HG03095 (cell line): ENCODE data around the gene S100A3.
"Not testable (repeated sequence)": the region's sequence is repeated elsewhere in the genome, so short reads cannot be mapped to it uniquely, and the experiment has no call there.

Experiments used
- ATAC-seq: cut with Tn5 transposase; IDR thresholded peaks from one replicate; pipeline ENCODE4 v1.9.1; 2021; ENCODE audit warnings: moderate library complexity; ENCODE audit not compliant: unreplicated experiment

The S100A3 gene, protein sequence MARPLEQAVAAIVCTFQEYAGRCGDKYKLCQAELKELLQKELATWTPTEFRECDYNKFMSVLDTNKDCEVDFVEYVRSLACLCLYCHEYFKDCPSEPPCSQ

DNA sequence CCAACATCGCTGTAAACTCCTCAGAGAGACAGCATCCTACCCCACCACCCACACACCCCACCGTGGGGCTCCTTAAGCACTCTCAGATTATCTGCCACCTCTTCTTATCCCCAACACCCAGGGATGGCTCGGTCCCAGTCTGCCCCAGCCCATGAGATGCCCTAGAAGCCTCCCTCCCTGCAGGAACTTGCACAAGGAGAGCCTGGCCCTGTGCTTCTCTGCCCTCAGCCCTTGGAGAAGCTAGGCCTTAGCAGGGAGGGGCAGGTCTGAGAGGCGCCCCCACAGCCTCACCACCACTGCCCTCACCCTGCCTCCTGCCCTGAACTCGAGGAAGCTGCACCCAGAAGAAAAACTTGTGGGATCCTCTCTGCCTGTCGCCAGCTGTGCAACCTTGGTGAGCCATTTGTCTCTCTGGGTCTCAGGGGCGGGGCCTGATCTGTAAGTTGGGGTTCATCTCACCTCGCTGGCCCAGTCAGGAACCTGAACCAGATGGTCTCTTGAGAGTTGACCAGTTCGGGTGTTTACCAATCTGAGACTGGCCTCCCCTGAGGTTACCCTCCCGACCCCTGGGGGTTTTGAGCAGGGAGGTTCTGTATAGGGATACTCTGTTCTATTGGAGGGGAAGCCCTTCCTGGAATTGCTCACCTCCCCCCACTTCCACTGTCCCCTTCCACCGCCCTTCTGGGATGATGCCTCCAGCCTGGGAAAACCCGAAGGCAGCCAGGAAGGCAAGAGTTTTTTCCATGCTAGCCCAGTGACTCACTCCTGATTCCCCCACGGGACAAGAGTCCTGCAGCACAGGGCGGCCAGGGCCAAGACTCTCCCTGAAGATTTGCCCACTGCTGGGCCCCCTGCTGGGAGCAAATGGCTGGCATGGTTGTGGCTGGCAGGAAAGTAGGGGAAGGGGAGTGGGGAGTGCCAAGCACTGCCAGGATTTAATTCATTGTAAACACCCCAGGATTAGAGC is at the start of gene S100A3:
Gene S100A3 (minus strand): TSS at position 537 of the 967 bp plus-strand sequence. CDS start 773 bp downstream, outside the sequence.
- no peak for ATAC-seq

DNA sequence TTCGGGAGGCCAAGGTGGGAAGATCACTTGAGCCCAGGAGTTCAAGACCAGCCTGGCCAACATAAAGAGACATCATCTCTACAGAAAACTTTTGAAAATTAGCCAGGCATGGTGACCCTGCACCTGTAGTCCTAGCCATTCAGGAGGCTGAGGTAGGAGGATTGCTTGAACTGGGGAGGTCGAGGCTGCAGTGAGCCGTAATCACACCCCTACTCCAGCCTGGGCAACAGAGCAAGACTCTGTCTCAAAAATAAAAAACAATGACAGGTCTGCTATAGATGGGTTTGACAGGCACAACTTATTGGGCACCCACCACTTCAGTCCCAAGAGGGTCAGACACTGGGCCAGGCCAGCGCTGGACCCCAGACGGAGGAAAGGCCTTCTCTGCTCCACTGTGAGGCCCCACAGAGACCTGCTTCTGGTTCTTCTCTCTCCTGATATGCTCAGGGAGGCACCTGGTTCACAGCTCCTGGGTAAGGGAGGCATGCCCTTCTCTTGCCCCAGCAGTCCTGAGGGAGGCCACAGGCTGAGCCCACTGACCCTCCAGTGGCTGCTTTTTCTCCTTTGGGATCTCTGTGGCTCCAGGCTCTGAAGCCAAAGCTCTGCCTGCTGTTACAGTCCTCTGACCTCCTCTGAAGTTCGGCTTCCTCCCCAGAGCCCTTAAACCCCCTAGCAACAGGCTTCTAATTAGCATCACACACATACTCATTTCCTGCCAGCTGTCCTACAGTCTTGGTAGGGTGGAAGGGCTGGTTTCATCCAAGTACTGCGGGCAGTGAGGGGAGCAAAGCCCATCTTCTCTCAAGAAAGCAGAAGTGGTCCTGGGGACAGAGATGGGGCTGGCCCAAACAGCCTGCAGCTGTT is 49.5 kb upstream of the S100A3 start:
- ATAC-seq: peak; percentile 99

- no peak for ATAC-seq
Observed at GRCh38 chr1:153597206-153597605, 48.1 kb upstream of the S100A3 start.

- no peak for ATAC-seq
Observed at GRCh38 chr1:153592748-153593147, 43.7 kb upstream of the S100A3 start.

DNA sequence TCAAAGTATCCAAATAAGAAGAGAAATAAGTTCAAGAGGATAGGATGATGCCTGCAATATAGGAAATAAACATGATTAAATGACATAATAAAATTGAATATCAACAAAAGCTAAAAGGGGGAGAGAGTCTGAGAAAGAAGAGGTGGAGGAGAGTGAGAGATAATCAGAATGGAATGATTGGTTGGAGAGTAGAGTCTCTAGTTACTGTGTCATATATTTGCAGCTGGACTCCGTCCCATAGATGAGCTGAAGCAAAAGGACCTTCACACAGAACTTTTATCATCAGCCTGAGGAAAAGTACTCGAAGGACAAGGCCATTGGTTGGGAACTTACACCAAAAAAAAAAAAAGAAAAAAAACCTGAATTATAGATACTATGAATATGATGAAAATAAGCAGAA is 39.4 kb upstream of the S100A3 start:
- ATAC-seq: no peak

DNA sequence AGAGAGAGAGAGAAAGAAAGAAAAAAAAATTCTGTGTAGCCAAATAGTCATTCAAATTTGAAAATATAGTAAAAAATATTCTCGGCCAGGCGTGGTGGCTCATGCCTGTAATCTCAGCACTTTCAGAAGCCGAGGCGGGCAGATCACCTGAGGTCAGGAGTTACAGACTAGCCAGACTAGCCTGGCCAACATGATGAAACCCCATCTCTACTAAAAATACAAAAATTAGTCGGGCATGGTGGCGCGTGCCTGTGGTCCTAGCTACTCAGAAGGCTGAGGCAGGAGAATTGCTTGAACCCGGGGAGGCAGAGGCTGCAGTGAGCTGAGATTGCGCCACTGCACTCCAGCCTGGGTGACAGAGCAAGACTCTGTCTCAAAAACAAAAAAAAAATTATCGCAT is 39.0 kb upstream of the S100A3 start:
- not testable (repeated sequence) for ATAC-seq

DNA sequence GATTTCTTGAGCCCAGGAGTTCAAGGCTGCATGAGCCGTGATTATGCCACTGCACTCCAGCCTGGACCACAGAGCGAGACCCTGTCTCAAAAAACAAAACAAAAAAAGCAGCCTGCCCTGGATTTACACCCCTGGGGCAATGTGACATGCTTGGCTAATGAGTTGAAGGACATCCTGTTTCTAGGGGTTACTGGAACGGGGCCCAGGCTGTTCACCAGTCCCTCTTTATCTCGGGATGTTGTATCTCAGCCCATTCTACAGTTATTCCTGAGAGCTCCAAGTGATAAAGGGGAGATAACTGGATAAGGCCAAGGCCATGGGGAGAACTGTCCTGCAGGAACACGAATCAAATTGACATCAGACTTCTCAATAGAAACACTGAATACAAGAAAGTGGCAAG is 38.3 kb upstream of the S100A3 start:
- no peak for ATAC-seq

DNA sequence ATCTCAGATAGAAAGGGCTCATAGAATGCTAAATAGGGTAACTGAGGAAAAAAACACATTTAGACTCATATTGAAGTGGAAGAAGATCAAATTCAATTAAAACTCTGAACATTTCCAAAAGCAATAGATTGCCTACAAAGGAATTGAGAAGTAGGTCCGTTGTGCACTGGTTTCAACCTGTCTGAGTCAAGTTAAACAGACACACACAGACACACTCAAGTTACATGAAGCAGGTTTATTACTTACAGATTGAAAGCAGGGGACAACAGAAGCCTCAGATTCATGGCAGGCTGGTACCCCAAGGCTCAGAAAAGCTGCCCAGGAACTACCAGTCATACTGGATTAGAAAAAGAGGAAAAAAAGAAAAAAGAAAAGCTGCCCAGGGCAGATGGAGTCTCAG is 37.3 kb upstream of the S100A3 start:
- no peak for ATAC-seq

DNA sequence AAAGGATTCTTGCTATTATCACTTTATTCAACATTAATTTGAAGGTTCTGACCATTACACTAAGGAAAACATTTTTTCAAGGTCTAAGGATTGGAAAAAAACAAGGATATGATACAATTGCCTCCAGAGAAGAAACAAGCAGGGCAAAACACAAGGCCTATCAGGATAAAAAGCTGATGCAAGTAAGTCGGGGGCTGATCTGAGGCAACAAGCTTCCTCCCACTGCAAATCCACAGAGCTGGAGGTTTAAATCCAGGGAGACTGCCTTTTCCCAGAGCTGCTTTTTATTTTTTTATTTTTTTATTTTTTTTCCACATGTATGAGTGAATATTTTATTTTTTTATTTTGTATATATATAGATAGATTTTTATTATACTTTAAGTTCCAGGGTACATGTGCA is 35.9 kb upstream of the S100A3 start:
- ATAC-seq: no peak

DNA sequence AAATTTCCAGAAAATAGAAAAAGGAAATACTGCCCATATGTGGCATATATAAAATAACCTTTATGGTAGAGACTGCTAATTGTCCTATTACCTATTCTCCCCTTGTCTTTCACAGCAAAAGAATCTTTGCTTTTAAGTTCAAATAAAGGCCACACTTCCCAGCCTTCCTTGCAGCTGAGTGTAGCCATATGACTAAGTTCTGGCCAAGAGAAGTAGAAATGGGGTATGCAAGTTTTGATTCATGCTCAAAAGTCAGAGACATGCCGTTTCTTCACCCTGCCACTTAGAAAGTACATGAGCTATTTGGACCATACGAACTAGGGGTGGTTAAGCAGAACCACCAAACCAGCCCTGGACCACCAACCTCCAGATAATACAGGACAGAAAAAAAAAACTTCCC is 34.9 kb upstream of the S100A3 start:
- no peak for ATAC-seq

DNA sequence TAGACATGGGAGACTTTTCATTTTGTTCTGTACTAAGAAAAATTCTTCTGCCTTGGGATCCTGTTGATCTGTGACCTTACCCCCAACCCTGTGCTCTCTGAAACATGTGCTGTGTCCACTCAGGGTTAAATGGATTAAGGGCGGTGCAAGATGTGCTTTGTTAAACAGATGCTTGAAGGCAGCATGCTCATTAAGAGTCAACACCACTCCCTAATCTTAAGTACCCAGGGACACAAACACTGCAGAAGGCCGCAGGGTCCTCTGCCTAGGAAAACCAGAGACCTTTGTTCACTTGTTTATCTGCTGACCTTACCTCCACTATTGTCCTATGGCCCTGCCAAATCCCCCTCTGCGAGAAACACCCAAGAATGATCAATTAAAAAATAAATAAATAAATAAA is 34.5 kb upstream of the S100A3 start:
- not testable (repeated sequence) for ATAC-seq

DNA sequence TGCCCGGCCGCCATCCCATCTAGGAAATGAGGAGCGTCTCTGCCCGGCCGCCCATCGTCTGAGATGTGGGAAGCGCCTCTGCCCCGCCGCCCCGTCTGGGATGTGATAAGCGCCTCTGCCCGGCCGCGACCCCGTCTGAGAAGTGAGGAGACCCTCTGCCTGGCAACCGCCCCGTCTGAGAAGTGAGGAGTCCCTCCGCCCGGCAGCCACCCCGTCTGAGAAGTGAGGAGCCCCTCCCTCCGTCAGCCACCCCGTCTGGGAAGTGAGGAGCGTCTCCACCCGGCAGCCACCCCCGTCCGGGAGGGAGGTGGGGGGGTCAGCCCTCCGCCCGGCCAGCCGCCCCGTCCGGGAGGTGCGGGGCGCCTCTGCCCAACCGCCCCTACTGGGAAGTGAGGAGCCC is 33.8 kb upstream of the S100A3 start:
- not testable (repeated sequence) for ATAC-seq

DNA sequence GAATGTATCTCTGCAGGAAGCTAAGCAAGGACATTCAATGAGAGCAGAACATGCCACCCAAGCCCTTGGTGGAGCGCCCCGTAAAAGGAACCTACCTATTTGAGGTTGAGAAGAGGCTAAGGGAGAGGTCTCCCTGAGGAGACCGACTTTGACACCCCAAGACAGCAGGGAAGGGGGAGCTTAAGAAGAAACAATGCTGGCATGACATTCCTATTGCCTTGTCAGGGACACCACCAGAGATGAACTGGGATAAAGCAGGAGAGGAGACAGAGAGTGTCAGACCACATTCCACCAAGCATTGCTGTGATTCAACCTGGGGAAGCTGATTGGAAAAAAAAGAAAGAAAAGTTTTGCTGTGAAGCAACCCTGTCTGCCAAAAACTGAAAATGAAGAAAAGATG is 29.9 kb upstream of the S100A3 start:
- ATAC-seq: no peak

GRCh38 chr1:153578490-153578889 is 29.4 kb upstream of the S100A3 start:
- no peak for ATAC-seq

DNA sequence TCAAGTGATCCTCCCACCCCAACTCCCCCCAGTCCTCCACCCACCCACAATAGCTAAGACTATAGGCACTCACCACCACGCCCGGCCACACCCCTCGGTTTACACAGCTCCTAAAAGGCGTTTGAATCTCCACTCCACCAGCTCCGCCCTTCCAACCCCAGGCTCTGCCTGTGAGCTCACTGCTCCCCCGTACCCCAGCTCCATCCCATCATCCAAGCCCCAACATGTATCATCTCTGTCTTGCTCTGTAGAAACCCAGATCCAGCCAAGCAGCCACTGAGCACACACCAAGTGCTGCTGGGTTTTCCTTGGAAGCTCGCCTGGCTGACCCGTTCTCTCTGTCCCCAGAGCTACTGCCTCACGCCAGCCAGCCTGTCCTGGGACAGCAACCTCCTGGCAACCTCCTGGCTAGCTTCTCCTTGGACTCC is 28.6 kb upstream of the S100A3 start:
- no peak for ATAC-seq

DNA sequence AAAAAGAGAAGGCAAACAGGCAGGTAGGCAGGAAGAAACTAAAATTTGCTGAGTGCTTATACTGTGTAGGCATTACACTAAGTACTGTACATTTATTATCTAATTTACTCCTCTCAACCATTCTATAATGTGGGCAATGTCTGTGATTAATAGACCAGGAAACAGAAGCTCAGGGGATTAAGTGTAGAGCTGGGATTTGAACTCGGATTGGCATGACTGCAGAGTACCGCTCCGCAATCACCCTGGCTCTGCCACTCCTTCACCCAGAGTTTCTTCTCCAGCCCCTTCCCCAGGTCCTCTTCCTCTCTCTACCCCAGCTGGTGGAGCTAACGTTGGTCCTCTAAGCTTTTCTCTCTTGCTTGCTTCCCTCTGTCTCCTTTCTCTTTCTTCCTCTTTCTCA is 28.1 kb upstream of the S100A3 start:
- ATAC-seq: no peak

DNA sequence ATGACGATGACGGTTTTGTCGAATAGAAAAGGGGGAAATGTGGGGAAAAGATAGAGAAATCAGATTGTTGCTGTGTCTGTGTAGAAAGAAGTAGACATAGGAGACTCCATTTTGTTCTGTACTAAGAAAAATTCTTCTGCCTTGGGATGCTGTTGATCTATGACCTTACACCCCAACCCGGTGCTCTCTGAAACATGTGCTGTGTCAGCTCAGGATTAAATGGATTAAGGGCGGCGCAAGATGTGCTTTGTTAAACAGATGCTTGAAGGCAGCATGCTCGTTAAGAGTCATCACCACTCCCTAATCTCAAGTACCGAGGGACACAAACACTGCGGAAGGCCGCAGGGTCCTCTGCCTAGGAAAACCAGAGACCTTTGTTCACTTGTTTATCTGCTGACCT is 26.4 kb upstream of the S100A3 start:
- ATAC-seq: not testable (repeated sequence)

DNA sequence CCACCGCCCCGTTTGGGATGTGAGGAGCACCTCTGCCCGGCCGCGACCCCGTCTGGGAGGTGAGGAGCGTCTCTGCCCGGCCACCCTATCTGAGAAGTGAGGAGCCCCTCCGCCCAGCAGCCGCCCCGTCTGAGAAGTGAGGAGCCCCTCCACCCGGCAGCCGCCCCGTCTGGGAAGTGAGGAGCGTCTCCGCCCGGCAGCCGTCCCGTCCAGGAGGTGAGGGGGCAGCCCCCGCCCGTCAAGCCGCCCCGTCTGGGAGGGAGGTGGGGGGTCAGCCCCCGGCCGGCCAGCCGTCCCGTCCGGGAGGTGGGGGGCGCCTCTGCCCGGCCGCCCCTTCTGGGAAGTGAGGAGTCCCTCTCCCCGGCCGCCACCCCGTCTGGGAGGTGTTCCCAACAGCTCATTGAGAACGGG is 26.0 kb upstream of the S100A3 start:
- not testable (repeated sequence) for ATAC-seq

GRCh38 chr1:153573351-153573750 is 24.3 kb upstream of the S100A3 start:
- ATAC-seq: no peak

GRCh38 chr1:153572569-153573015 is 23.5 kb upstream of the S100A3 start:
- no peak for ATAC-seq

- ATAC-seq: no peak
Observed at GRCh38 chr1:153571706-153572105, 22.6 kb upstream of the S100A3 start.
